Measurements from ENCODE around the gene VCPKMT.

Gene VCPKMT

GRCh38 chr14:50067723-50068495 lies 48.5 kb downstream of the VCPKMT start:
- no peak for DNase-seq

- no peak for DNase-seq
These were observed 50.8 kb downstream of the VCPKMT start for GRCh38 chr14:50065583-50065982.

GRCh38 chr14:50064993-50065392 lies 51.4 kb downstream of the VCPKMT start:
- peak in 11 of 56 donors; percentile 5 to 57 (median 21) for DNase-seq

GRCh38 chr14:50063876-50064420 lies 52.4 kb downstream of the VCPKMT start:
- DNase-seq = no peak

- DNase-seq = no peak
These were observed 53.8 kb downstream of the VCPKMT start for GRCh38 chr14:50062438-50063085.

GRCh38 chr14:50061664-50062437 lies 54.5 kb downstream of the VCPKMT start:
- DNase-seq = peak in 2 of 56 donors; percentile 18 to 34

GRCh38 chr14:50060871-50061663 lies 55.3 kb downstream of the VCPKMT start:
- DNase-seq = peak in 8 of 56 donors; percentile 10 to 41 (median 16)

- DNase-seq = no peak
These were observed 56.4 kb downstream of the VCPKMT start for GRCh38 chr14:50059763-50060616.

All from amygdala (tissue), 56 donors.